ENCODE data around the gene FZD7. TPM values are rescaled to one million over a fixed set of nuclear protein-coding genes. Genes with fewer than 3 reads are reported as not detected.

FZD7 gene
- total RNA-seq, 1 experiment from 2014 or later, result 14.6 TPM

DNA sequence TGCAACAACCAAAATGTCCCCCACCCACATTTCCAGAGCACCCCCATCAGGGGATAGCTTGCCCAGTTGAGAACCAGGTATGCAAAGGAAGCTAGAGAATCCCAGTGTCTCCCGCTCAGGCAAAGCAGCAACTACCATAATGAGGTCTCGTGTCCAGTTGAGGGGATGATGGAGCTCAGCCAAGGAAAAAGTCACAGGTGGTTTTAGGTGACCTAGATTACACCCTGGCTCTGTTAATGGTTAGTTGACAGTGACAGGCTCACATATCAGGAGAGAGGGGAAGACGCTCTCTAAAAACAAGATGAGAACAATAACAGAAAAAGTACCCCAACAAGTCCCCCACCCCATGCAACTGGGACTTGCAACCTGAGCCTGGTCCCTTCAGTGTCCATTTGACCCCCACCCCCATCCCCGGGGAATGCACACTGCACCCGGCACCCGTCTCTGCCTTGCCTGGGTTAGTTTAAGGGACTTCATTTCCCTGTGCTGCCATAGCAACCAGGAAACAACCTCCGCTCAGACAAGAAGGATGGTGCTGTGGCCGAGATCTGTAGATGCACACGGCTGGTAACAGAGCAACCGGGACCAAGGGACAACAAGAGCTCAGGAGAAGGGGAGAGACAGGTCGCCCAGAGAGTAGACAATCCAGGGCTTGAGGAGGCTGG lies 39.2 kb downstream of the FZD7 start, which contains the start of gene KIAA2012:
KIAA2012 (plus strand) TSS at position 519 of the 665 bp plus-strand sequence. CDS start 373 bp downstream, outside the sequence.
- POLR2A ChIA-PET, result no interaction called here

DNA sequence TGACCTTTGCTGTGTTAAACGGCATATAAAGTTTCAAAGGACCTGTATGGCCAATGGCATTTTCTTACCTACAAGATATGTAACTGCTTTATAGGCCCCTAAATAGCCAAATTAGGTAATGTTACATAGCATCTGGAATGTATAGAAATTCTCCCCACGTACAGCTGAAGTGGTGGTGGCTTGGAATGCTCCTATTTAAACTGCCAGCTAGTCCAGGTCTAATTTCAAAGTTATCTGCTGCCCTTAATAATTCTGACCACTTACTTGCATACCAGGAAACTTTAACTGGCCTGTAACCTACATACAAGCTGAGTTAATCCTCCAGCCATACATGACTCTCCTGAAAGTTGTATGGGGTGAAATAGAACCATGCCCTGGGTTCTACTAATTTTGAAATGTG lies 40.7 kb downstream of the FZD7 start:
- H3K79me2 ChIP-seq (ENCODE audit: insufficient read depth, low read length), result no peaks in the 10 kb centered on the region
- H3K4me2 ChIP-seq (ENCODE audit: low read length), result no peak overlapping the region
- ATAC-seq, result no peak
- no peaks in the 10 kb centered on the region for H3K4me1 ChIP-seq (ENCODE audit: control insufficient read depth in 1 of 2, insufficient read depth in 2 of 2, low read length in 2 of 2)
- ChIA-PET CTCF (no interaction called here), POLR2A (no interaction called here), RAD21 (ENCODE audit: low non-redundant PET in 1 of 2, low total read pairs in 2 of 2, uncharacterized antibody in 2 of 2, unreplicated experiment in 2 of 2) (no interaction called here)
- H3K27me3 ChIP-seq (ENCODE audit: insufficient read depth, low read length), result no peaks in the 10 kb centered on the region
- no peak overlapping the region for H3K27ac ChIP-seq (ENCODE audit: low read depth, low read length)
- no peaks in the 10 kb centered on the region for H4K20me1 ChIP-seq (ENCODE audit: insufficient read depth)
- H3K9me3 ChIP-seq (ENCODE audit: control insufficient read depth in 1 of 2, insufficient read depth in 1 of 2, low read depth in 1 of 2, low read length in 2 of 2), result no peaks in the 10 kb centered on the region
- no peak overlapping the region for H3K9ac ChIP-seq (ENCODE audit: low read length)
- DNase-seq (ENCODE audit: low read depth, low spot score), result no peak
- intact Hi-C loops (cut with micrococcal nuclease), result no loop called here
- no peaks in the 10 kb centered on the region for H3K36me3 ChIP-seq (ENCODE audit: control insufficient read depth in 1 of 2, insufficient read depth in 2 of 2, low read length in 2 of 2)
- BruUV-seq (replicated peaks), result no TSS peak
- no peak overlapping the region for H3K4me3 ChIP-seq (replicated peaks in 1 of 2; ENCODE audit: low read depth in 1 of 2, low read length in 2 of 2)
- no peaks in the 10 kb centered on the region for H3K9me2 ChIP-seq (ENCODE audit: insufficient read depth)
- H2AFZ ChIP-seq (ENCODE audit: low read depth, low read length, poor library complexity, severe bottlenecking), result no peak overlapping the region
- TF ChIP-seq, protein P1, sequence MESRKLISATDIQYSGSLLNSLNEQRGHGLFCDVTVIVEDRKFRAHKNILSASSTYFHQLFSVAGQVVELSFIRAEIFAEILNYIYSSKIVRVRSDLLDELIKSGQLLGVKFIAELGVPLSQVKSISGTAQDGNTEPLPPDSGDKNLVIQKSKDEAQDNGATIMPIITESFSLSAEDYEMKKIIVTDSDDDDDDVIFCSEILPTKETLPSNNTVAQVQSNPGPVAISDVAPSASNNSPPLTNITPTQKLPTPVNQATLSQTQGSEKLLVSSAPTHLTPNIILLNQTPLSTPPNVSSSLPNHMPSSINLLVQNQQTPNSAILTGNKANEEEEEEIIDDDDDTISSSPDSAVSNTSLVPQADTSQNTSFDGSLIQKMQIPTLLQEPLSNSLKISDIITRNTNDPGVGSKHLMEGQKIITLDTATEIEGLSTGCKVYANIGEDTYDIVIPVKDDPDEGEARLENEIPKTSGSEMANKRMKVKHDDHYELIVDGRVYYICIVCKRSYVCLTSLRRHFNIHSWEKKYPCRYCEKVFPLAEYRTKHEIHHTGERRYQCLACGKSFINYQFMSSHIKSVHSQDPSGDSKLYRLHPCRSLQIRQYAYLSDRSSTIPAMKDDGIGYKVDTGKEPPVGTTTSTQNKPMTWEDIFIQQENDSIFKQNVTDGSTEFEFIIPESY (IDR thresholded peaks at IDR 0.05; ENCODE audit: extremely low read depth, insufficient replicate concordance, low read length), result no peak
- TF ChIP-seq POLR2A (IDR thresholded peaks at IDR 0.05; ENCODE audit: borderline replicate concordance, extremely low read depth, insufficient read depth, insufficient read length) (no peak), SIN3A (IDR thresholded peaks at IDR 0.05; ENCODE audit: low read depth) (no peak), YY1 (IDR thresholded peaks at IDR 0.05; ENCODE audit: extremely low read depth, insufficient replicate concordance, low read depth, low read length) (no peak), CEBPB (IDR thresholded peaks at IDR 0.05; ENCODE audit: low read depth) (no peak), ZNF274 (IDR thresholded peaks at IDR 0.05; ENCODE audit: low read depth, low read length) (no peak), TCF7L2 (IDR thresholded peaks at IDR 0.05; ENCODE audit: borderline replicate concordance, extremely low read depth, insufficient read depth, insufficient read length) (no peak), SRF (IDR thresholded peaks at IDR 0.05; ENCODE audit: low read depth) (no peak), EGR1 (IDR thresholded peaks at IDR 0.05; ENCODE audit: low read depth) (no peak), JUND (IDR thresholded peaks at IDR 0.05) (no peak), POLR2AphosphoS5 (IDR thresholded peaks at IDR 0.05; ENCODE audit: low read depth, low read length) (no peak), FOSL1 (IDR thresholded peaks at IDR 0.05; ENCODE audit: low read depth) (no peak)
- TF ChIP-seq, protein P2, sequence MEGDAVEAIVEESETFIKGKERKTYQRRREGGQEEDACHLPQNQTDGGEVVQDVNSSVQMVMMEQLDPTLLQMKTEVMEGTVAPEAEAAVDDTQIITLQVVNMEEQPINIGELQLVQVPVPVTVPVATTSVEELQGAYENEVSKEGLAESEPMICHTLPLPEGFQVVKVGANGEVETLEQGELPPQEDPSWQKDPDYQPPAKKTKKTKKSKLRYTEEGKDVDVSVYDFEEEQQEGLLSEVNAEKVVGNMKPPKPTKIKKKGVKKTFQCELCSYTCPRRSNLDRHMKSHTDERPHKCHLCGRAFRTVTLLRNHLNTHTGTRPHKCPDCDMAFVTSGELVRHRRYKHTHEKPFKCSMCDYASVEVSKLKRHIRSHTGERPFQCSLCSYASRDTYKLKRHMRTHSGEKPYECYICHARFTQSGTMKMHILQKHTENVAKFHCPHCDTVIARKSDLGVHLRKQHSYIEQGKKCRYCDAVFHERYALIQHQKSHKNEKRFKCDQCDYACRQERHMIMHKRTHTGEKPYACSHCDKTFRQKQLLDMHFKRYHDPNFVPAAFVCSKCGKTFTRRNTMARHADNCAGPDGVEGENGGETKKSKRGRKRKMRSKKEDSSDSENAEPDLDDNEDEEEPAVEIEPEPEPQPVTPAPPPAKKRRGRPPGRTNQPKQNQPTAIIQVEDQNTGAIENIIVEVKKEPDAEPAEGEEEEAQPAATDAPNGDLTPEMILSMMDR (IDR thresholded peaks at IDR 0.05 in 2 of 3, conservative IDR thresholded peaks at IDR 0.05 in 1 of 3; ENCODE audit: borderline replicate concordance in 1 of 3, insufficient read depth in 1 of 3, low read depth in 2 of 3, low read length in 2 of 3), result no peak

More for the DNA sequence above, 39.2 kb downstream of the FZD7 start, which contains the start of gene KIAA2012:
- Histone ChIP-seq H3K27ac (ENCODE audit: low read depth, low read length) (no peak within 1 kb of the TSS), H4K20me1 (ENCODE audit: insufficient read depth) (no peaks in the 10 kb centered on the region), H3K9ac (ENCODE audit: low read length) (no peak within 1 kb of the TSS), H3K9me3 (ENCODE audit: control insufficient read depth in 1 of 2, insufficient read depth in 1 of 2, low read depth in 1 of 2, low read length in 2 of 2) (no peaks in the 10 kb centered on the region), H3K79me2 (ENCODE audit: insufficient read depth, low read length) (no peaks in the 10 kb centered on the region), H3K4me3 (replicated peaks in 1 of 2; ENCODE audit: low read depth in 1 of 2, low read length in 2 of 2) (no peak within 1 kb of the TSS), H2AFZ (ENCODE audit: low read depth, low read length, poor library complexity, severe bottlenecking) (no peak within 1 kb of the TSS), H3K9me2 (ENCODE audit: insufficient read depth) (no peaks in the 10 kb centered on the region), H3K4me2 (ENCODE audit: low read length) (no peak within 1 kb of the TSS), H3K36me3 (ENCODE audit: control insufficient read depth in 1 of 2, insufficient read depth in 2 of 2, low read length in 2 of 2) (no peaks in the 10 kb centered on the region), H3K4me1 (ENCODE audit: control insufficient read depth in 1 of 2, insufficient read depth in 2 of 2, low read length in 2 of 2) (no peaks in the 10 kb centered on the region), H3K27me3 (ENCODE audit: insufficient read depth, low read length) (no peaks in the 10 kb centered on the region)
- RAD21 ChIA-PET (ENCODE audit: low non-redundant PET in 1 of 2, low total read pairs in 2 of 2, uncharacterized antibody in 2 of 2, unreplicated experiment in 2 of 2), result no interaction called here
- BruUV-seq (replicated peaks), result no TSS peak
- TF ChIP-seq EGR1 (IDR thresholded peaks at IDR 0.05; ENCODE audit: low read depth) (no peak), FOSL1 (IDR thresholded peaks at IDR 0.05; ENCODE audit: low read depth) (no peak), POLR2A (IDR thresholded peaks at IDR 0.05; ENCODE audit: borderline replicate concordance, extremely low read depth, insufficient read depth, insufficient read length) (no peak), RAD21 (IDR thresholded peaks at IDR 0.05; ENCODE audit: low read depth) (no peak), POLR2AphosphoS5 (IDR thresholded peaks at IDR 0.05; ENCODE audit: low read depth, low read length) (no peak), YY1 (IDR thresholded peaks at IDR 0.05; ENCODE audit: extremely low read depth, insufficient replicate concordance, low read depth, low read length) (no peak)
- CTCF ChIA-PET, result interaction anchor here (0.6 to 1.4 kb wide), 2 partner anchors 9 to 106 kb away, joined by 3 to 5 read pairs; no protein-coding TSS in a partner anchor
- no peak for DNase-seq (ENCODE audit: low read depth, low spot score)
- intact Hi-C loops (cut with micrococcal nuclease), result no loop called here
- ATAC-seq, result no peak

All from HCT116 (cell line).